SK-N-MC (cell line): Measurements from ENCODE around the gene LAG3.

Experiments used
- EZH2 ChIP-seq: fragments of 200-600 bp; sonication (generic); IDR thresholded peaks from one replicate; pipeline ENCODE4 v1.6.1; 2017; ENCODE audit warnings: antibody characterized with exemption
- FOXP2 ChIP-seq: optimal IDR thresholded peaks from 2 replicates; pipeline ENCODE3; 2011; ENCODE audit warnings: mild to moderate bottlenecking, moderate library complexity; ENCODE audit not compliant: insufficient read depth; ENCODE audit errors: extremely low read length, control extremely low read depth
- POLR2AphosphoS5 ChIP-seq: IDR thresholded peaks from 2 replicates; pipeline ENCODE4 v1.6.1; 2012; ENCODE audit warnings: mild to moderate bottlenecking, low read depth, low read length, borderline replicate concordance

GRCh38 chr12:6770094-6770493 lies 2.2 kb upstream of the LAG3 start:
- TF ChIP-seq EZH2 (no peak), POLR2AphosphoS5 (no peak), FOXP2 (no peak)
